Loucy (cell line): ENCODE results near the gene USP43.

Experiments
- H2AFZ ChIP-seq: fragments of 200-600 bp; sonication (generic); 2 replicates; pipeline ENCODE4 v1.6.0; 2016; ENCODE audit warnings: antibody characterized with exemption, mild to moderate bottlenecking, low read length, moderate library complexity
- H3F3A ChIP-seq: fragments of 200-600 bp; 2 replicates; pipeline ENCODE4 v1.6.0; 2016; ENCODE audit warnings: antibody characterized with exemption, low read depth, mild to moderate bottlenecking
- H3K27me3 ChIP-seq: fragments of 200-600 bp; sonication (generic); 2 replicates; pipeline ENCODE4 v1.6.1; 2014; ENCODE audit warnings: low read length, mild to moderate bottlenecking; ENCODE audit not compliant: insufficient read depth, poor library complexity, severe bottlenecking
- H3K36me3 ChIP-seq: fragments of 200-600 bp; sonication (generic); 2 replicates; pipeline ENCODE4 v1.6.1; 2016; ENCODE audit warnings: low read length; ENCODE audit not compliant: insufficient read depth
- H3K4me1 ChIP-seq: fragments of 200-600 bp; sonication (generic); 2 replicates; pipeline ENCODE4 v1.5.1; 2014; ENCODE audit warnings: low read length, mild to moderate bottlenecking; ENCODE audit not compliant: insufficient read depth, poor library complexity, severe bottlenecking
- H3K4me2 ChIP-seq: fragments of 200-600 bp; sonication (generic); 2 replicates; pipeline ENCODE4 v1.6.0; 2014; ENCODE audit warnings: antibody characterized with exemption, low read length, low read depth, mild to moderate bottlenecking; ENCODE audit not compliant: poor library complexity, severe bottlenecking
- H3K4me3 ChIP-seq: fragments of 200-600 bp; sonication (generic); 2 replicates; pipeline ENCODE4 v1.5.1; 2014; ENCODE audit warnings: low read length, mild to moderate bottlenecking, mixed read lengths; ENCODE audit not compliant: poor library complexity, severe bottlenecking
- H3K79me2 ChIP-seq: fragments of 200-600 bp; sonication (generic); 2 replicates; pipeline ENCODE4 v1.6.1; 2014; ENCODE audit warnings: low read length; ENCODE audit not compliant: insufficient read depth
- H3K9ac ChIP-seq: fragments of 200-600 bp; sonication (generic); 2 replicates; pipeline ENCODE4 v1.6.0; 2014; ENCODE audit warnings: mild to moderate bottlenecking, low read depth, low read length, moderate library complexity; ENCODE audit not compliant: poor library complexity, severe bottlenecking
- H3K9me2 ChIP-seq: fragments of 200-600 bp; sonication (generic); replicated peaks from 2 replicates; pipeline ENCODE4 v1.6.1; 2016; ENCODE audit warnings: low read depth, low read length, mixed read lengths
- H3K9me3 ChIP-seq: fragments of 200-600 bp; sonication (generic); 2 replicates; pipeline ENCODE4 v1.6.1; 2014; ENCODE audit warnings: mild to moderate bottlenecking, antibody characterized with exemption, low read length, low read depth; ENCODE audit not compliant: insufficient read depth
- H4K20me1 ChIP-seq: fragments of 200-600 bp; sonication (generic); 2 replicates; pipeline ENCODE4 v1.6.0; 2014; ENCODE audit warnings: antibody characterized with exemption, low read length, mild to moderate bottlenecking; ENCODE audit not compliant: insufficient read depth, poor library complexity, severe bottlenecking
- EZH2phosphoT487 ChIP-seq: fragments of 200-600 bp; IDR thresholded peaks from 2 replicates; pipeline ENCODE4 v1.6.1; 2018; ENCODE audit warnings: antibody characterized with exemption, mild to moderate bottlenecking, moderate library complexity, borderline replicate concordance
- TF ChIP-seq, protein P1 (sequence below): fragments of 200-600 bp; sonication (generic); conservative IDR thresholded peaks from 2 replicates; pipeline ENCODE4 v1.5.1; 2014; ENCODE audit warnings: mild to moderate bottlenecking, antibody characterized with exemption, low read length

USP43 gene

GRCh38 chr17:9765322-9765721 lies 120.0 kb downstream of the USP43 start:
- H3K4me2 ChIP-seq, result no peak overlapping the region
- H3K27me3 ChIP-seq, result no peaks in the 10 kb centered on the region
- no peaks in the 10 kb centered on the region for H4K20me1 ChIP-seq
- H3K9me2 ChIP-seq, result no peaks in the 10 kb centered on the region
- H3K4me1 ChIP-seq, result no peaks in the 10 kb centered on the region
- H3K4me3 ChIP-seq, result no peak overlapping the region
- TF ChIP-seq, protein P1, sequence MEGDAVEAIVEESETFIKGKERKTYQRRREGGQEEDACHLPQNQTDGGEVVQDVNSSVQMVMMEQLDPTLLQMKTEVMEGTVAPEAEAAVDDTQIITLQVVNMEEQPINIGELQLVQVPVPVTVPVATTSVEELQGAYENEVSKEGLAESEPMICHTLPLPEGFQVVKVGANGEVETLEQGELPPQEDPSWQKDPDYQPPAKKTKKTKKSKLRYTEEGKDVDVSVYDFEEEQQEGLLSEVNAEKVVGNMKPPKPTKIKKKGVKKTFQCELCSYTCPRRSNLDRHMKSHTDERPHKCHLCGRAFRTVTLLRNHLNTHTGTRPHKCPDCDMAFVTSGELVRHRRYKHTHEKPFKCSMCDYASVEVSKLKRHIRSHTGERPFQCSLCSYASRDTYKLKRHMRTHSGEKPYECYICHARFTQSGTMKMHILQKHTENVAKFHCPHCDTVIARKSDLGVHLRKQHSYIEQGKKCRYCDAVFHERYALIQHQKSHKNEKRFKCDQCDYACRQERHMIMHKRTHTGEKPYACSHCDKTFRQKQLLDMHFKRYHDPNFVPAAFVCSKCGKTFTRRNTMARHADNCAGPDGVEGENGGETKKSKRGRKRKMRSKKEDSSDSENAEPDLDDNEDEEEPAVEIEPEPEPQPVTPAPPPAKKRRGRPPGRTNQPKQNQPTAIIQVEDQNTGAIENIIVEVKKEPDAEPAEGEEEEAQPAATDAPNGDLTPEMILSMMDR, result no peak
- TF ChIP-seq EZH2phosphoT487, result no peak
- no peak overlapping the region for H2AFZ ChIP-seq
- no peaks in the 10 kb centered on the region for H3K79me2 ChIP-seq
- H3K9me3 ChIP-seq, result no peaks in the 10 kb centered on the region
- H3F3A ChIP-seq, result no peaks in the 10 kb centered on the region
- H3K36me3 ChIP-seq, result no peaks in the 10 kb centered on the region
- no peak overlapping the region for H3K9ac ChIP-seq

- Histone ChIP-seq H2AFZ (no peak overlapping the region), H3K9me2 (no peaks in the 10 kb centered on the region), H4K20me1 (no peaks in the 10 kb centered on the region), H3K9me3 (no peaks in the 10 kb centered on the region), H3K4me3 (no peak overlapping the region), H3K27me3 (no peaks in the 10 kb centered on the region), H3K36me3 (no peaks in the 10 kb centered on the region), H3F3A (no peaks in the 10 kb centered on the region), H3K4me2 (no peak overlapping the region), H3K9ac (no peak overlapping the region), H3K79me2 (no peaks in the 10 kb centered on the region), H3K4me1 (no peaks in the 10 kb centered on the region)
- TF ChIP-seq, protein P1, result no peak
- no peak for TF ChIP-seq EZH2phosphoT487
Measured at GRCh38 chr17:9766970-9767369, 121.7 kb downstream of the USP43 start.

DNA sequence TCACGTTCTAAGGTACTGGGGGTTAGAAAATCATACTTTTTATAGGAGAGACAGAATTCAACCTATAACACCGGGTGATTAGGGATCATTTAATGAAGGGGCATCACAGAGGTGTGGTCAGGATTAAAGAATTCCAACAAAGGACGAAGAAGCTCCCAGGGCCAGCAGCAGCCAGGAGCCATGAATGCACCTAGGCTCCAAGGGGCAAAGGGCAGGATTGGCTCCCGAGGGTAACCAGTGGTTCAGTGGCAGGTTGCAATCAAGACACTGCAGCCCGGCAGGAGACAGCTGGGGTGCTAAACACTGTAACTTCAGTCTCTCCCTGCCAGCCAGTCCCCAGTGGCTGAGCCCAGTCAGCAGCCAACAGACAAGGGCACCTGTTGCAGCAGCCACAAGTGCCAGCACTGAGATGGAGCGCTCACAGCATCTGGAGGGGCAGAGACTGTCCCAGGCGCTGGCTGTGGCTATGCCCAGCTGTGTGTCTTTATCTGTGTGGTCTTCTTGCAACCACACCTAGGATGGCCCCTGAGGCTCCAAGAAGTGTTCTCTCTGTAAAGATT lies 122.2 kb downstream of the USP43 start:
- Histone ChIP-seq H3K79me2 (no peaks in the 10 kb centered on the region), H3K27me3 (no peaks in the 10 kb centered on the region), H3K9me2 (no peaks in the 10 kb centered on the region), H3K4me1 (no peaks in the 10 kb centered on the region), H3F3A (no peaks in the 10 kb centered on the region), H2AFZ (no peak overlapping the region), H3K36me3 (no peaks in the 10 kb centered on the region), H4K20me1 (no peaks in the 10 kb centered on the region), H3K9me3 (no peaks in the 10 kb centered on the region), H3K4me3 (no peak overlapping the region), H3K9ac (no peak overlapping the region), H3K4me2 (no peak overlapping the region)
- TF ChIP-seq EZH2phosphoT487, result no peak
- TF ChIP-seq, protein P1, result no peak
